ENCODE results near the gene TMEM132A. TPM values are rescaled to one million over a fixed set of nuclear protein-coding genes. Genes with fewer than 3 reads are reported as not detected.
A peak's percentile ranks its signal among the peaks of the same experiment; 100 is the strongest.

Gene TMEM132A
- total RNA-seq, 1 experiment from 2014 or later, result 57.7 TPM

- H3K36me3 ChIP-seq, result peaks cover 4% of the 10 kb centered on the region; the same call in 1 of the 2 replicates
- H3K27me3 ChIP-seq, result no peaks in the 10 kb centered on the region
Measured at GRCh38 chr11:60934124-60934789, 10.0 kb downstream of the TMEM132A start.

DNA sequence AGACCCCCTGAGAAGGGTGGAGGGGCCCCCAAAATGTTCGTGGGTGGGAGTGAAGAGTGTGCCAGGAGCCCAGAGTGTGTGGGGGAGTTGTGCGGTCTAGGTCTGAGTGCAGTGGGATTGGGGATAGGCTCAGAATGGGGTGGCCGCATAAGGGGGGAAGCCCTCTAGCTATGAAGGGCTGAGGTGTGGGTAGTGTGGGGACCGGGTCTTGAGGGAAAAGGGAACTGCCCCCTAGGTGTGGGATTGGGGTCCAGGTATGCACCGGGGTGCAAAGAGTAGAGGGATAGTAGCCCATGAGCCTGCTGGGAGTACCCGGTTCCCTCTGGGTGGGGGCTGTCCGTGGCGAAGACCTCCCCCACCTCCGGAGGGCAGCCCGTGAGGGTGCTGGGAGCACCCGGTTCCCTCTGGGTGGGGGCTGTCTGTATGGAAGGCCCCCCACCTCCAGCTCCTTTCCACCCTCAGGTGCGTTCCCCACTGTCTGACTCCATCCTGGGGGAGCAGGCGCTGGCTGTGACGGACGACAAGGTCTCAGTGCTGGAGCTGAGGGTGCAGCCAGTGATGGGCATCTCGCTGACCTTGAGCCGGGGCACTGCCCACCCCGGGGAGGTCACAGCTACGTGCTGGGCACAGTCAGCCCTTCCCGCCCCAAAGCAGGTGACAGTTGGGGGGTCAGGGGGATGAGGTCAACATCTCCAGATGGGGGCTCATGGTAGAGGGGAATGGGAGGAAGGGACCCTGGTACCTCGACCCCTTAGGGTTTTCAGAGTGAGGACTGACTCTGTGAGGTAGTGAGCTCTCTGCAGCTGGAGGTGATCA, 10.7 kb downstream of the TMEM132A start:
- Histone ChIP-seq H3K4me1 (no peaks in the 10 kb centered on the region), H3K9me3 (replicated peaks) (no peaks in the 10 kb centered on the region), H3K4me3 (no peak overlapping the region), H3K27me3 (no peaks in the 10 kb centered on the region), H3K27ac (no peak overlapping the region), H3K36me3 (peaks cover 4% of the 10 kb centered on the region; the same call in 1 of the 2 replicates)
- no peak for DNase-seq

More at GRCh38 chr11:60934124-60934789, 10.0 kb downstream of the TMEM132A start:
- Histone ChIP-seq H3K9me3 (replicated peaks) (no peaks in the 10 kb centered on the region), H3K4me3 (no peak overlapping the region), H3K4me1 (no peaks in the 10 kb centered on the region), H3K27ac (no peak overlapping the region)
- DNase-seq, result no peak

- H3K4me1 ChIP-seq, result no peaks in the 10 kb centered on the region
- H3K27ac ChIP-seq, result no peak overlapping the region
- no peak overlapping the region for H3K4me3 ChIP-seq
- DNase-seq, result no peak
- H3K36me3 ChIP-seq, result peaks cover 3% of the 10 kb centered on the region; the same call in 1 of the 2 replicates
- H3K9me3 ChIP-seq (replicated peaks), result no peaks in the 10 kb centered on the region
- H3K27me3 ChIP-seq, result no peaks in the 10 kb centered on the region
Measured at GRCh38 chr11:60935676-60936442, 11.6 kb downstream of the TMEM132A start.

- no peak overlapping the region for H3K27ac ChIP-seq
- DNase-seq, result no peak
- no peaks in the 10 kb centered on the region for H3K27me3 ChIP-seq
- H3K4me1 ChIP-seq, result no peaks in the 10 kb centered on the region
- H3K36me3 ChIP-seq, result no peaks in the 10 kb centered on the region
- H3K4me3 ChIP-seq, result no peak overlapping the region
- no peaks in the 10 kb centered on the region for H3K9me3 ChIP-seq (replicated peaks)
Measured at GRCh38 chr11:60936467-60937143, 12.3 kb downstream of the TMEM132A start.

DNA sequence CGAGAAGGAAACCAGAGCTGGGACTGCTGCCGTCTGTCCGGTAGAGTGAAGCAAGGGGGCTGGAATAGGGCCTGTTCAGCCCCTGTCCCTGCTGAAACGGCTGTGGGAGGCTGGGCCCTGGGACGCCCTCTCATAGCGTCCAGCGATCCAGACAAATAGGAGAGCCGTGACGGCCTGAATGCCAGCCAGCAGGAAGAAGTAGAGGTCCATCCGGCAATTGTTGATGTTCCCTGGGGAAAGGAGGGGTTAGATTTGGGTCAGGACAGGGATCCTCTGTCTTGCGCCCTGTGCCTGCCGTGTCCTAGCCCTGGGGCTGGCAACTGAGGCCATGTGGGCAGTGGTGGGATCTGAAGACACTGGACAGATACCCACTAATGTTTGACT, 12.9 kb downstream of the TMEM132A start:
- Histone ChIP-seq H3K4me1 (no peaks in the 10 kb centered on the region), H3K4me3 (no peak overlapping the region), H3K27me3 (no peaks in the 10 kb centered on the region), H3K9me3 (replicated peaks) (no peaks in the 10 kb centered on the region), H3K36me3 (no peaks in the 10 kb centered on the region), H3K27ac (no peak overlapping the region)
- no peak for DNase-seq

DNA sequence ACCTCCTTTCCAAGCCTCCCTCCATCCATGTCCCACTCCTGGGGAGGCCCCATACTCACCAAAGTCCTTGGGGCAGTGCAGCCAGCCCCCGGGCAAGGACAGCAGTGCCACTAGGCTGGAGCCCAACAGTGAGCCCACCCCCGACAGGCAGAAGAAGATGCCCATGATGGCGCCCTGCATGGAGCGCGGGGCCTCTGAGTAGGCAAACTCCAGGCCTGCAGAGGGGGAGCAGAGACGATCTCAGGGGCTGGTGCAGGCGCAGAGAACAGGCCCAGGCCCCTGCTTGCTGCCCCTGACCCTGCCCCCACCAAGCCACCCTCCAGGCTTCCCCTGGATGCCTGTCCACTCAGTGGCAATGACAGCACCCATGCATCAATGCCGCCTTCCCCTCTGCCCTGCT, 13.6 kb downstream of the TMEM132A start:
- H3K4me1 ChIP-seq, result no peaks in the 10 kb centered on the region
- no peaks in the 10 kb centered on the region for H3K36me3 ChIP-seq
- no peak overlapping the region for H3K4me3 ChIP-seq
- H3K27me3 ChIP-seq, result no peaks in the 10 kb centered on the region
- no peak overlapping the region for H3K27ac ChIP-seq
- DNase-seq, result no peak
- no peaks in the 10 kb centered on the region for H3K9me3 ChIP-seq (replicated peaks)

DNA sequence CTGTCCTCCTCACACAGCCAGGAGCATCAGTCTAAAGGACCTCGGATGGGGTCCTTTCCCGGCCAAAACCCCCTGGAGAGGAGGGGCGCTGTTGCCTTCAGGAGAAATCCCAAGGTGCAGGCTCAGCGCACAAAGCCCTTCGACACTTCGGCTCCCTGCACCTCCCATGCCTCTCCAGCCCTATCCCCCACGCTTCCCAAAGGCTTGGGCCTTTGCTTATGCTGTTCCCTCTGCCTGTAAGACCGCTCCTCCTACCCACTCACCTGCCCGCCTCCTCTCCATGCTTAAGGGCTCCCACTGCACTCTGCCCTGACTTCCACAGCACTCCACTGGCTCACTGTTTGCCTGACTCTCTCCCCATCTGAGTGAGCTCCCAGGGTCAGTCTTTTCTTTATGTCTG, 14.2 kb downstream of the TMEM132A start:
- no peaks in the 10 kb centered on the region for H3K36me3 ChIP-seq
- H3K27me3 ChIP-seq, result no peaks in the 10 kb centered on the region
- DNase-seq, result no peak
- H3K27ac ChIP-seq, result no peak overlapping the region
- H3K4me1 ChIP-seq, result no peaks in the 10 kb centered on the region
- H3K4me3 ChIP-seq, result no peak overlapping the region
- H3K9me3 ChIP-seq (replicated peaks), result no peaks in the 10 kb centered on the region

DNA sequence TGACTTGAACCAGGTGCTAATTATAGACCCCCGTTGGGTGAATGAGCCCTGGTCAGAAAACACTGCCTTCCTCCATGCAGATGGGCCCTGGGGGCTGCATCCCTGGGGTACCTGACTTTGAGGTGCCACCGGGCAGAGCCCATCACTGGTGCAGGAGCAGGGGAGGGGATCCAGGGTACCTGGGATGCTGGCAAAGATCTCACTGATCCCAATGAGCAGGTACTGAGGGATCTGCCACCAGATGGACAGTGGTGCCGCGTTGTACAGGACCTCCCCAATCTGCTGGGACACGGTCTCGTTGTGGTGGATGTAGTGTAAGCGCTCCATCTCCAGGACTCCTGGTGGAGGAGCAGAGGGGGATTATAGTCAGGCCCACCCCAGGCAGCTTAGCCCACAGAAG, 15.0 kb downstream of the TMEM132A start:
- Histone ChIP-seq H3K36me3 (no peaks in the 10 kb centered on the region), H3K9me3 (replicated peaks) (no peaks in the 10 kb centered on the region), H3K4me3 (no peak overlapping the region), H3K4me1 (no peaks in the 10 kb centered on the region), H3K27ac (no peak overlapping the region), H3K27me3 (no peaks in the 10 kb centered on the region)
- DNase-seq, result no peak

DNA sequence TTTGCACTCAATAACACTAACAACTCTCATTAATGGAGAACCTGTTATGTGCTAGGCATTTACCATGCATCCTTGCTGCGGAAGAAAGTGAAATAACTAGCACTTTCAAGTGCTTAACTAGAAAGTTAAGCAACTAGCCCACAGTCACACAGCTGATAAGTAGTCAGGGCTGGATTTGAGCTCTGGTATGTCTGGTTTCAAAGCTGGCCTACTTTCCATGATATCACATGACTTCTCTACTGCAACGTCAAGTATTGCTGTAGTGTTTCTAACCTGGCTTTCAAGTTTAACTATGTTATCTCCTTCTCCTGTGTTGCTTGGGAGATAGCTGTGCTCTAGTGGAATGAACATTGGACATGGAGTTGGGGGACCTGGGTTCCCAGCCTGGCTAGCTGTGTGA, 15.6 kb downstream of the TMEM132A start:
- Histone ChIP-seq H3K27ac (no peak overlapping the region), H3K4me1 (no peaks in the 10 kb centered on the region), H3K4me3 (no peak overlapping the region), H3K36me3 (no peaks in the 10 kb centered on the region), H3K9me3 (replicated peaks) (no peaks in the 10 kb centered on the region), H3K27me3 (no peaks in the 10 kb centered on the region)
- DNase-seq, result no peak

GRCh38 chr11:60941371-60942119, 17.3 kb downstream of the TMEM132A start:
- Histone ChIP-seq H3K27ac (no peak overlapping the region), H3K36me3 (no peaks in the 10 kb centered on the region), H3K4me1 (no peaks in the 10 kb centered on the region), H3K4me3 (no peak overlapping the region), H3K9me3 (replicated peaks) (no peaks in the 10 kb centered on the region), H3K27me3 (no peaks in the 10 kb centered on the region)
- no peak for DNase-seq

- no peaks in the 10 kb centered on the region for H3K27me3 ChIP-seq
- DNase-seq, result no peak
- H3K9me3 ChIP-seq (replicated peaks), result no peaks in the 10 kb centered on the region
- no peak overlapping the region for H3K4me3 ChIP-seq
- no peaks in the 10 kb centered on the region for H3K36me3 ChIP-seq
- H3K4me1 ChIP-seq, result no peaks in the 10 kb centered on the region
- H3K27ac ChIP-seq, result no peak overlapping the region
Measured at GRCh38 chr11:60942219-60942618, 18.0 kb downstream of the TMEM132A start.

DNA sequence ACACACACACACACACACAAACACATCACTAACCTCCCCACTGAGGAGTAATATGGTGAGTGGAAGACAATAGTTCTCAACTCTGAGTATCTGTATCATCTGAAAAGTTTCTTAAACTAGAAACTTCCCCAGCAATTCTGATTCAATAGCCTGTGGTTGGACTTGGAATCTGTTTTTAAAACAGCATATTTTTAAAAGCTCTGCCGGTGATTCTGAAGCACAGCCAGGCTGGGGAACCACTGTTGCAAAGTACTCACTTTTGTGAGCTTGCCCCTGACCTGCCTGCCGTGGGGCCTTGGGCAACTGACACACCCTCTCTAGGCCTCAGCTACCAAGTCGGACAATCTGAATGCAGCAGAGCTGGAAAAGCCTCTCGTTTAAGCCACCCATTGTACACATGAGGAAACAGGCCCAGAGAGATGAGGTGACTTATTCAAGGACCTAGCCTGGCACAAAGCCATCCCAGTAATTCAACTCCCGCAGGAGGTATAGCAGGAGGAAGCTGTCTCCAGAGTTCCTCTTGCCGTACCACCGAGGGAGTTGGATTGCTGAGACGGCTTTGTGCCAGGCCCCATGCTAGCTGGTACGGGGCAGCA, 18.8 kb downstream of the TMEM132A start:
- Histone ChIP-seq H3K27ac (no peak overlapping the region), H3K27me3 (no peaks in the 10 kb centered on the region), H3K9me3 (replicated peaks) (no peaks in the 10 kb centered on the region), H3K4me1 (no peaks in the 10 kb centered on the region), H3K4me3 (no peak overlapping the region), H3K36me3 (no peaks in the 10 kb centered on the region)
- DNase-seq, result peak; percentile 16 to 44

- Histone ChIP-seq H3K36me3 (no peaks in the 10 kb centered on the region), H3K4me3 (no peak overlapping the region), H3K9me3 (replicated peaks) (no peaks in the 10 kb centered on the region), H3K27ac (no peak overlapping the region), H3K27me3 (no peaks in the 10 kb centered on the region), H3K4me1 (no peaks in the 10 kb centered on the region)
- no peak for DNase-seq
Measured at GRCh38 chr11:60944490-60945294, 20.4 kb downstream of the TMEM132A start.
